Smooth muscle cell (in vitro differentiated cells): ENCODE measurements around the gene TMEM258. TPM values are rescaled to one million over a fixed set of nuclear protein-coding genes. Genes with fewer than 3 reads are reported as not detected.
A peak's percentile ranks its signal among the peaks of the same experiment; 100 is the strongest.

ENCODE experiments used
- DNase-seq: peaks from one replicate; lab custom pipeline; 2025; ENCODE audit not compliant: unreplicated experiment; lab: John Stamatoyannopoulos, UW
- H2AFZ ChIP-seq: fragments of 200-600 bp; sonication (generic); 2 replicates; pipeline ENCODE4 v1.6.0; 2016; ENCODE audit warnings: antibody characterized with exemption, low read depth, mild to moderate bottlenecking
- H3F3A ChIP-seq: fragments of 200-600 bp; sonication (generic); 2 replicates; pipeline ENCODE4 v1.6.0; 2017; ENCODE audit warnings: antibody characterized with exemption, low read depth
- H3K27ac ChIP-seq: fragments of 200-600 bp; sonication (generic); 2 replicates; pipeline ENCODE4 v1.5.1; 2016; ENCODE audit warnings: low read depth, mild to moderate bottlenecking
- H3K27me3 ChIP-seq: fragments of 200-600 bp; sonication (generic); 2 replicates; pipeline ENCODE4 v1.6.1; 2016; ENCODE audit warnings: low read depth, mild to moderate bottlenecking
- H3K36me3 ChIP-seq: fragments of 200-600 bp; sonication (generic); 2 replicates; pipeline ENCODE4 v1.5.1; 2016; ENCODE audit warnings: low read depth
- H3K4me1 ChIP-seq: fragments of 200-600 bp; sonication (generic); 2 replicates; pipeline ENCODE4 v1.5.1; 2016; ENCODE audit warnings: low read depth
- H3K4me2 ChIP-seq: fragments of 200-600 bp; sonication (generic); 2 replicates; pipeline ENCODE4 v1.6.0; 2016; ENCODE audit warnings: mild to moderate bottlenecking
- H3K4me3 ChIP-seq: fragments of 200-600 bp; sonication (generic); 2 replicates; pipeline ENCODE4 v1.5.1; 2016; ENCODE audit warnings: mild to moderate bottlenecking
- H3K79me2 ChIP-seq: fragments of 200-600 bp; sonication (generic); 2 replicates; pipeline ENCODE4 v1.6.0; 2016; ENCODE audit warnings: low read depth, mild to moderate bottlenecking
- H3K9ac ChIP-seq: fragments of 200-600 bp; sonication (generic); 2 replicates; pipeline ENCODE4 v1.6.0; 2016; ENCODE audit warnings: low read depth
- H3K9me3 ChIP-seq: fragments of 200-600 bp; sonication (generic); replicated peaks from 2 replicates; pipeline ENCODE4 v1.5.1; 2016; ENCODE audit warnings: low read depth
- H4K20me1 ChIP-seq: fragments of 200-600 bp; sonication (generic); 2 replicates; pipeline ENCODE4 v1.6.0; 2016; ENCODE audit warnings: low read depth
- CTCF ChIP-seq: fragments of 200-600 bp; sonication (generic); IDR thresholded peaks from 2 replicates; pipeline ENCODE4 v1.5.1; 2017; ENCODE audit warnings: borderline replicate concordance, mild to moderate bottlenecking, antibody characterized with exemption; ENCODE audit not compliant: insufficient read depth, poor library complexity, severe bottlenecking
- WGBS: methylation state at CpG from one replicate; pipeline ENCODE4 v1.1.7; 2016; ENCODE audit warnings: low lambda C conversion rate; 5-methylcytosine and 5-hydroxymethylcytosine counted together
- polyA plus RNA-seq: library from polyadenylated mRNA; unstranded; fragments of >200 nt; fragmentation: Nextera tagmentation; extraction: Ambion mirVana; gene quantifications from 2 replicates; pipeline ENCODE4 v1.2.1, GENCODE V29; 2016
- total RNA-seq: library from RNA; depleted of rRNA; stranded (reverse); fragments of >200 nt; gene quantifications from 2 replicates; pipeline ENCODE4 v1.2.3, GENCODE V29; 2014

Gene TMEM258
- total and polyA plus RNA-seq, 2 experiments from 2014 or later = 118 to 300 TPM

- H4K20me1 ChIP-seq = peaks cover 33% of the 10 kb centered on the region
- 10% methylated on average over 23 of the region's 23 CpGs for WGBS
- no peaks in the 10 kb centered on the region for H3K36me3 ChIP-seq
- peaks cover 19% of the 10 kb centered on the region for H3F3A ChIP-seq
- no peaks in the 10 kb centered on the region for H3K9me3 ChIP-seq
- H3K79me2 ChIP-seq = peaks cover 44% of the 10 kb centered on the region
- H3K27me3 ChIP-seq = no peaks in the 10 kb centered on the region
- peak overlapping the region; percentile 9 for H3K9ac ChIP-seq
- no peak for TF ChIP-seq CTCF
- no peak for DNase-seq
- peak overlapping the region; percentile 78 for H3K4me3 ChIP-seq
- H2AFZ ChIP-seq = peak overlapping the region; percentile 50
- peak overlapping the region; percentile 57 for H3K27ac ChIP-seq
- peaks cover 27% of the 10 kb centered on the region for H3K4me1 ChIP-seq
- H3K4me2 ChIP-seq = peak overlapping the region; percentile 96
Observed at GRCh38 chr11:61826930-61827570, 34.7 kb upstream of the TMEM258 start.

GRCh38 chr11:61820174-61820573, 27.8 kb upstream of the TMEM258 start:
- Histone ChIP-seq H3K4me3 (no peak overlapping the region), H3K9ac (peak overlapping the region; percentile 25), H2AFZ (no peak overlapping the region)

GRCh38 chr11:61817471-61818202, 25.2 kb upstream of the TMEM258 start:
- Histone ChIP-seq H2AFZ (no peak overlapping the region), H3K4me3 (peak overlapping the region; percentile 81), H3K27me3 (no peaks in the 10 kb centered on the region), H3K4me2 (peak overlapping the region; percentile 99), H3F3A (peaks cover 7% of the 10 kb centered on the region), H3K4me1 (peaks cover 9% of the 10 kb centered on the region), H3K9ac (peak overlapping the region; percentile 54), H3K9me3 (no peaks in the 10 kb centered on the region), H4K20me1 (no peaks in the 10 kb centered on the region), H3K27ac (peak overlapping the region; percentile 85), H3K36me3 (no peaks in the 10 kb centered on the region), H3K79me2 (peaks cover 25% of the 10 kb centered on the region)
- TF ChIP-seq CTCF = no peak
- 27% methylated on average over 6 of the region's 6 CpGs for WGBS
- DNase-seq = no peak

More at GRCh38 chr11:61820174-61820573, 27.8 kb upstream of the TMEM258 start:
- H3K4me2 ChIP-seq = peak overlapping the region; percentile 21
- no peaks in the 10 kb centered on the region for H3K27me3 ChIP-seq
- WGBS = 77% methylated on average over 2 of the region's 2 CpGs
- no peaks in the 10 kb centered on the region for H3K36me3 ChIP-seq
- H3K9me3 ChIP-seq = no peaks in the 10 kb centered on the region
- H3F3A ChIP-seq = peaks cover 7% of the 10 kb centered on the region
- no peak for TF ChIP-seq CTCF
- peaks cover 24% of the 10 kb centered on the region for H3K79me2 ChIP-seq
- H3K4me1 ChIP-seq = peaks cover 9% of the 10 kb centered on the region
- H4K20me1 ChIP-seq = no peaks in the 10 kb centered on the region
- H3K27ac ChIP-seq = peak overlapping the region; percentile 71
- DNase-seq = no peak
